Activated T-helper 2 cell treated with anti-CD3 and anti-CD28 coated beads, Interferon-gamma antibody, Interleukin-2, Interleukin-4, amounts not matched to agents 10 μg/mL and 5 μg/mL and 100 μg/mL, durations not matched to agents 14 hours and 24 hours and 36 hours (primary cell): Measurements from ENCODE around the gene FBXL19. TPM values are rescaled to one million over a fixed set of nuclear protein-coding genes. Genes with fewer than 3 reads are reported as not detected.

Experiments
- DNase-seq: peaks from one replicate; pipeline ENCODE4 v3.0.0; 2021; ENCODE audit warnings: low spot score
- H3K27ac Mint-ChIP-seq: one replicate; pipeline ENCODE4 v1.8.0; 2021; ENCODE audit warnings: mixed read lengths
- H3K27me3 Mint-ChIP-seq: one replicate; pipeline ENCODE4 v1.8.0; 2021; ENCODE audit warnings: low read depth, mixed read lengths
- H3K36me3 Mint-ChIP-seq: one replicate; pipeline ENCODE4 v1.8.0; 2021; ENCODE audit warnings: low read depth, mixed read lengths
- H3K4me1 Mint-ChIP-seq: one replicate; pipeline ENCODE4 v1.8.0; 2021; ENCODE audit warnings: low read depth, mixed read lengths
- H3K4me3 Mint-ChIP-seq: one replicate; pipeline ENCODE4 v1.8.0; 2021; ENCODE audit warnings: low read depth, mild to moderate bottlenecking, moderate library complexity, mixed read lengths
- H3K9me3 Mint-ChIP-seq: one replicate; pipeline ENCODE4 v1.8.0; 2021; ENCODE audit warnings: mixed read lengths
- intact Hi-C: fragments of 100-400 bp; cut with micrococcal nuclease; formaldehyde crosslinking; loops from one replicate; pipeline ENCODE4 v1.15.1; 2023
- total RNA-seq: library from RNA; stranded (reverse); gene quantifications from 2 replicates; pipeline ENCODE4 v1.2.3, GENCODE V29; 2022

Gene FBXL19
- total RNA-seq, 1 donor from 2014 or later, result 34.4 TPM

GRCh38 chr16:30920891-30921290 is 2.5 kb upstream of the FBXL19 start:
- H3K27ac Mint-ChIP-seq, result no peak overlapping the region
- no peaks in the 10 kb centered on the region for H3K9me3 Mint-ChIP-seq
- no peak for DNase-seq
- intact Hi-C loops, result loop anchor here (1.0 kb wide), 1 partner anchor 77 kb away; no protein-coding TSS in a partner anchor
- no peaks in the 10 kb centered on the region for H3K27me3 Mint-ChIP-seq
- H3K4me1 Mint-ChIP-seq, result peaks cover 15% of the 10 kb centered on the region
- H3K4me3 Mint-ChIP-seq, result peak overlapping the region; percentile 99
- H3K36me3 Mint-ChIP-seq, result peaks cover under 1% of the 10 kb centered on the region

DNA sequence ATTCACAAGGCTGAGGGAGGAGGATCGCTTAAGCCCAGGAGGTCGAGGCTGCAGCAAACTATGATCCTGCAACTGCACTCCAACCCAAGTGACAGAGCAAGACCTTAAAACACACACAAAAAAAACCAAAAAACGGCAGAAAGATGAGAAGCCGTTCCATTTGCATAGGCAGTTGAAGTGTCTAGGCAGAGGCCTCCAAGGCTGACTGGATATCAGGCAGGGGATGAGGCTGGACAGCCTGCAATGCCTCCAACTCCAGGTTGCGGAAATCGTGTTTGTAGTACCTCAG is 2.0 kb upstream of the FBXL19 start:
- Mint-ChIP-seq H3K36me3 (peaks cover 6% of the 10 kb centered on the region), H3K9me3 (no peaks in the 10 kb centered on the region)
- no peak for DNase-seq

DNA sequence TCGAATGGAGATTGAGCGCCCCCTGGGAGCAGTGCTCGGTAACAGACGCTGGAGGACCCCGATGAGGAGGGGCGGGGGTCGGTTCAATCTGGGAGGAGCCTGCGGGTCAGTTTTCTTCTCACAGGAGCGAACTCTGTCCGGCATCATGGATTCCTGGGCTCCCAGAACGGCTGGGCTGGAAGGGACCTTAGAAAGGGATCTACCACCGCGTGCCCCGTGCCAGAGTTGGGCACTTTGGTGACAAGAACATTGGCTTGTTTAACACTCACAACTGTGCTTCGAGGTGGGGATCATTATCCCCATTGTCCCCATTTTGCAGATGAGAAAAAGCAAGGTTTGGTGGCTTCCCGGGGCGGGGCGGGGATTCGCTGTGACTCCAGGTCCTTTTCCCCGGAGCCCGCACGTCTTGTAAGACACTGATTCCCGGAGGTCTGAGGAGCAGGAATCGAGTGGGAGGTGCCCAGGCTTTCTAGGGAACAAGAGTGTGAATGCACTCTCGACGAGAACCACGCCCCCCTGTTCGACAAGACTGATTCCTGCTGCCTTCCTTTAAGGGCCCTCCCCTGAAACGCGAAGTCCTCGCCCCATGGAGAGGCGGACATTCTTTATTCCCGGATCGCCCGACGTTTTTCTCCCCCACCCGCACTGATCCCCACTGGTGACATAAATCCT is 1.5 kb upstream of the FBXL19 start:
- peak overlapping the region; percentile 100 for H3K27ac Mint-ChIP-seq
- H3K36me3 Mint-ChIP-seq, result peaks cover 6% of the 10 kb centered on the region
- no peaks in the 10 kb centered on the region for H3K27me3 Mint-ChIP-seq
- peak overlapping the region; percentile 99 for H3K4me3 Mint-ChIP-seq
- H3K9me3 Mint-ChIP-seq, result no peaks in the 10 kb centered on the region
- intact Hi-C loops, result loop anchor here (1.0 kb wide), 8 partner anchors 20 to 537 kb away; partner anchors contain the start of genes ARMC5, FBRS, ZNF646 and ZNF668
- DNase-seq, result peak; percentile 80
- peaks cover 19% of the 10 kb centered on the region for H3K4me1 Mint-ChIP-seq

More for the DNA sequence above, 2.0 kb upstream of the FBXL19 start:
- Mint-ChIP-seq H3K27ac (peak overlapping the region; percentile 100), H3K4me3 (peak overlapping the region; percentile 99), H3K4me1 (peaks cover 19% of the 10 kb centered on the region), H3K27me3 (no peaks in the 10 kb centered on the region)
- intact Hi-C loops, result loop anchor here (1.0 kb wide), 1 partner anchor 77 kb away; no protein-coding TSS in a partner anchor

GRCh38 chr16:30922420-30922959 is 882 bp upstream of the FBXL19 start:
- intact Hi-C loops, result loop anchor here (1.0 kb wide), 7 partner anchors 20 to 537 kb away; partner anchors contain the start of genes ARMC5, FBRS, ZNF646 and ZNF668
- H3K36me3 Mint-ChIP-seq, result peaks cover 6% of the 10 kb centered on the region
- H3K27me3 Mint-ChIP-seq, result no peaks in the 10 kb centered on the region
- H3K9me3 Mint-ChIP-seq, result no peaks in the 10 kb centered on the region
- H3K27ac Mint-ChIP-seq, result peak overlapping the region; percentile 100
- peaks cover 19% of the 10 kb centered on the region for H3K4me1 Mint-ChIP-seq
- peak; percentile 100 for DNase-seq
- H3K4me3 Mint-ChIP-seq, result peak overlapping the region; percentile 99

DNA sequence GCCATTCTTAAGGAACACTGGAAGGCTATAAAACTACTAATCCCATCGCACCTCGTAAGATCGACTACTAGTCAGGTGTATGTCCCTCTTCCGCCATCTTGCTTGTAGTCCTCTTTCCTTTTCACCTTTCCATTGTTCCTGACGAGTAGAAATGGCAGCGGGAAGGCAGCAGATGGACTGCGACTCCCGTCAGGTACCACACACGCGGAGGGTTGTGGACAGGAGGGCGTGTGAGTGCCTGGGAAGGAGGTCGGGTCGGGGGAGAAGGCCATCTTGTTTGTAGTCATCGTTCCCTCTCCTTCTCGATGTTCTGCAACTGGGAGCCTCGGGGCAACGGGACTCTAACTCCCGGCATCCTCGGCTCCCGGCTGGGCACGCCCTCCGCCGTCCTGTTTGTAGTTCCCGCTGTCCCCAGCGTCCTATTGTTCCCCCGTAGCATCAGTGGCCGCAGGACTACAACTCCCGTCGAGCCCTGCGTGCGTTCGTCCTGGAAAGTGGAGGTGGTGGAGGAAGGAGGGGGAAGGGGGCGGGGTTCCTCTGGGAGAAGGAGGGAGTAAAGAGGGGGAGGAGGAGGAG is 324 bp upstream of the FBXL19 start:
- intact Hi-C loops, result loop anchor here (1.0 kb wide), 12 partner anchors 19 to 536 kb away; partner anchors contain the start of genes ARMC5, CFAP119, FBRS and RNF40
- Mint-ChIP-seq H3K27ac (peak overlapping the region; percentile 100), H3K9me3 (no peaks in the 10 kb centered on the region), H3K4me1 (peaks cover 19% of the 10 kb centered on the region), H3K36me3 (peaks cover 6% of the 10 kb centered on the region), H3K4me3 (peak overlapping the region; percentile 99), H3K27me3 (no peaks in the 10 kb centered on the region)
- DNase-seq, result peak; percentile 95

DNA sequence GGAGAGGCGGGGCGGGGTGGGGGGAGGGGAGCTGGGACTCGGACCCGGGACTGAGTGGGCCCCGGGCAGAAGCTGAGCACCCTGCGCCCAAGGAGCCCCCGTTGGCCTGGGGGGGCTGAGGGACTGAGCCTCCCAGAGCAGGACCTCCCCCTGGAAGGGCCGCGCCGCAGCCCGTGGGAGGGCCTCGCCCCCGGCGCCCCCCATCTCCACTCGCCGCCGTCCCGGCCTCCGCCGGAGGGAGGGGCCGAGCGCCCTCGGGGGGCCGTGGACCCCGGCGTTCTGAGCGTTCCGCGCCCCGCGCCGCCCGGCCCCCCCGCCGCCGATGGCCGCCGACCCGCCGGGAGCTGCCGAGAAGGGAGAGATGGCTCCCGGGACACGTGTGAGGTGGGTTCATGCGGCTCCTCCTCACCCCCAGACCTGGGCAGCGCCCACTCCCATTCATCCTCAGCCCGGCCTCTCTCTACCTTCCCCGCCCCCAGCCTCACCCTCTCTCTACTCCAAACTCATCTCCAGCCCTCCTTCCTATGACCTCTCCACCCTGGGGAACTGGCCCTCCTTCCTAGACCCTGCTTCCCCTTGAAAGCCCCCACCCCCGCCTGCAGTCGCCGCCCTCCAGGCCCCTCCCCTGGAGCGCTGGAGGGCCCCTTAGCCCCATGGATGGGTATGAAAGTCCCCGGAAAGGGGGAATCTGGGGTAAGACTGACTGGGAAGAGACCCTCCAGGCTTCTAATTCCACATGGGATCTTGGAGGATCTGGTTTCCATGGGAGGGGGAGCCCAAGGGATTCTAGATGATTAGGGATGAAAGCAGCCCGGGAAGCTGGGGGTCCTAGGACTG is 922 bp downstream of the FBXL19 start:
- H3K27ac Mint-ChIP-seq, result peak overlapping the region; percentile 53
- H3K4me1 Mint-ChIP-seq, result peaks cover 19% of the 10 kb centered on the region
- intact Hi-C loops, result no loop called here
- no peak for DNase-seq
- no peaks in the 10 kb centered on the region for H3K27me3 Mint-ChIP-seq
- peak overlapping the region; percentile 78 for H3K4me3 Mint-ChIP-seq
- no peaks in the 10 kb centered on the region for H3K9me3 Mint-ChIP-seq
- H3K36me3 Mint-ChIP-seq, result peaks cover 6% of the 10 kb centered on the region

GRCh38 chr16:30924913-30925631 is 1.7 kb downstream of the FBXL19 start:
- H3K4me3 Mint-ChIP-seq, result peak overlapping the region; percentile 77
- H3K9me3 Mint-ChIP-seq, result no peaks in the 10 kb centered on the region
- no peak overlapping the region for H3K27ac Mint-ChIP-seq
- intact Hi-C loops, result no loop called here
- no peaks in the 10 kb centered on the region for H3K27me3 Mint-ChIP-seq
- H3K36me3 Mint-ChIP-seq, result peaks cover 6% of the 10 kb centered on the region
- peaks cover 19% of the 10 kb centered on the region for H3K4me1 Mint-ChIP-seq
- no peak for DNase-seq

- intact Hi-C loops, result no loop called here
- peak overlapping the region; percentile 66 for H3K4me3 Mint-ChIP-seq
- peaks cover 19% of the 10 kb centered on the region for H3K4me1 Mint-ChIP-seq
- H3K27ac Mint-ChIP-seq, result no peak overlapping the region
- DNase-seq, result no peak
- H3K27me3 Mint-ChIP-seq, result no peaks in the 10 kb centered on the region
- H3K9me3 Mint-ChIP-seq, result no peaks in the 10 kb centered on the region
- peaks cover 9% of the 10 kb centered on the region for H3K36me3 Mint-ChIP-seq
These were observed 2.2 kb downstream of the FBXL19 start for GRCh38 chr16:30925632-30925987.

DNA sequence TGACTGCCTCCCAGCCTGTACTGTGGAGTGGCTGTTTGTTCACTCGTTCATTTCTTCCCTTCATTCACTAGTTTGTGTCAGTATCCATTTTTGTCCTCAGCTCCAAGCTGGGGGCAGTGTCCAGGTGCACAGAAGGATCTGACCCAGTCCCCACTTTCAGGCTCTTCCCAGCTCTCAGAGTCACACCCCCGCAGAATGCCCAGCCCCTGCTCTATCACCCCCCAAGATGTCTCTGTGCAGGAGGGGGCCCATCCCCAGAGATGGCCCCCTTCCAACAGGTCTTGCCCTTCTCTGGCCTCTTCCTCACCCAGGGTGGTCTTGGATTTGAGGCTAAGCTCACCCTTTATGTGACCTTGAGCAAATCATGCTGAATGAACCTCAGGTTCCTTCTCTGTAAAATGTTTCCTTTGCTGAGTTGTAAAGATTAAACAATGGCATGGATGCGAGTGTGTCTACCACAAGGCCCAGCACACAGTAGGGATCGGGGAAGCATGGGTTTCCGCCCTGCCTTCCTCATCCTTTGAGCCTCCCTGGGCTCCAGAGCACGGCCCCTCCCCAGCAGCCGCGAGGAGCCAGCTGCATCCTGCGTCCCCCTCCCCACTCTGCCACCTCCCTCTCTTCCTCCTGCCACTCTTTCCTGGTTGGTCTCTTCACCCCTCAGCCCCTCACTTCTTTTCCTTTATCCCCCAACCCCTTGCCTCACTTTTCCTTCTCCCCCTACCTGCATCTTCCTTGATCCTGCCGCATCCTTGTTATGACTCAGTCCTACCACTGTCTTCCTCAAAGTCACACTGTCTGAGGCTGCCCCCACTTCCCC is 2.8 kb downstream of the FBXL19 start:
- no peak for DNase-seq
- H3K27me3 Mint-ChIP-seq, result no peaks in the 10 kb centered on the region
- H3K36me3 Mint-ChIP-seq, result peaks cover 15% of the 10 kb centered on the region
- peak overlapping the region; percentile 66 for H3K4me3 Mint-ChIP-seq
- intact Hi-C loops, result no loop called here
- no peaks in the 10 kb centered on the region for H3K9me3 Mint-ChIP-seq
- peaks cover 16% of the 10 kb centered on the region for H3K4me1 Mint-ChIP-seq
- H3K27ac Mint-ChIP-seq, result no peak overlapping the region

GRCh38 chr16:30926937-30927788 is 3.8 kb downstream of the FBXL19 start:
- H3K36me3 Mint-ChIP-seq, result peaks cover 15% of the 10 kb centered on the region
- H3K4me3 Mint-ChIP-seq, result no peak overlapping the region
- H3K4me1 Mint-ChIP-seq, result peaks cover 10% of the 10 kb centered on the region
- H3K27me3 Mint-ChIP-seq, result no peaks in the 10 kb centered on the region
- intact Hi-C loops, result no loop called here
- no peak for DNase-seq
- H3K9me3 Mint-ChIP-seq, result no peaks in the 10 kb centered on the region
- no peak overlapping the region for H3K27ac Mint-ChIP-seq

- Mint-ChIP-seq H3K27me3 (no peaks in the 10 kb centered on the region), H3K9me3 (no peaks in the 10 kb centered on the region), H3K4me3 (no peak overlapping the region), H3K36me3 (peaks cover 22% of the 10 kb centered on the region), H3K4me1 (peaks cover 10% of the 10 kb centered on the region), H3K27ac (no peak overlapping the region)
- intact Hi-C loops, result no loop called here
- peak; percentile 36 for DNase-seq
These were observed 4.5 kb downstream of the FBXL19 start for GRCh38 chr16:30927789-30928378.
